D721Med (cell line): ENCODE results near the gene NDUFC2.
A peak's percentile ranks its signal among the peaks of the same experiment; 100 is the strongest.

Source experiments
- DNase-seq: peaks from one replicate; pipeline ENCODE4 v3.0.0; 2011; ENCODE audit warnings: low spot score; ENCODE audit not compliant: insufficient read length
- FAIRE-seq: peaks from 2 replicates; lab custom pipeline; 2011; peaks lifted over from hg19 to GRCh38; lab: Jason Lieb, UNC
- CTCF ChIP-seq: IDR thresholded peaks from 2 replicates; pipeline ENCODE4 v1.5.1; 2012; ENCODE audit warnings: mild to moderate bottlenecking, control low read depth; ENCODE audit not compliant: insufficient read depth; ENCODE audit errors: missing control alignments

Gene NDUFC2

GRCh38 chr11:78079232-78080083 is at the start of gene NDUFC2:
Gene NDUFC2, minus strand, starts transcription at chr11:78079862. Its CDS starts 118 bp downstream, at chr11:78079744.
- FAIRE-seq (no peak), DNase-seq (peak; percentile 59)

GRCh38 chr11:78127403-78127802 is 47.7 kb upstream of the NDUFC2 start:
- TF ChIP-seq CTCF: no peak
- FAIRE-seq: no peak
- no peak for DNase-seq

More at GRCh38 chr11:78079232-78080083, at the start of gene NDUFC2:
- no peak for TF ChIP-seq CTCF

GRCh38 chr11:78112582-78113275 is 33.1 kb upstream of the NDUFC2 start:
- DNase-seq (no peak), FAIRE-seq (no peak)
- TF ChIP-seq CTCF: no peak

GRCh38 chr11:78111298-78111697 is 31.6 kb upstream of the NDUFC2 start:
- TF ChIP-seq CTCF: no peak
- FAIRE-seq (no peak), DNase-seq (no peak)

GRCh38 chr11:78110830-78111229 is 31.2 kb upstream of the NDUFC2 start:
- FAIRE-seq (no peak), DNase-seq (no peak)
- no peak for TF ChIP-seq CTCF

- FAIRE-seq (no peak), DNase-seq (no peak)
Observed at GRCh38 chr11:78110351-78110750, 30.7 kb upstream of the NDUFC2 start.

More at GRCh38 chr11:78110351-78110750, 30.7 kb upstream of the NDUFC2 start:
- TF ChIP-seq CTCF: no peak
